ENCODE results near the gene TMEM40.
A peak's percentile ranks its signal among the peaks of the same experiment; 100 is the strongest.

TMEM40 gene

GRCh38 chr3:12729051-12729651 is 29.9 kb downstream of the TMEM40 start:
- WGBS (ENCODE audit: extremely low coverage, insufficient coverage, insufficient read length) = no CpG with 5 or more reads among the region's 7 CpGs
- no peak overlapping the region for H4K12ac ChIP-seq (ENCODE audit: low read depth, low read length)
- no peak overlapping the region for H3K9ac ChIP-seq (ENCODE audit: low read length)
- H3K4me1 ChIP-seq (ENCODE audit: control insufficient read depth in 1 of 2, insufficient read depth in 2 of 2, low read length in 2 of 2) = no peaks in the 10 kb centered on the region
- no peak overlapping the region for H2BK5ac ChIP-seq (ENCODE audit: low read depth, low read length, poor library complexity)
- no peak overlapping the region for H3K4me2 ChIP-seq (ENCODE audit: low read length)
- H4K8ac ChIP-seq (ENCODE audit: low read depth, low read length) = no peak overlapping the region
- no peaks in the 10 kb centered on the region for H3K79me1 ChIP-seq (ENCODE audit: low read length)
- H2BK120ac ChIP-seq (ENCODE audit: insufficient read depth, low read length, poor library complexity) = no peak overlapping the region
- H3K4ac ChIP-seq (ENCODE audit: low read depth, low read length) = no peak overlapping the region
- H4K91ac ChIP-seq (ENCODE audit: low read depth, low read length) = no peak overlapping the region
- H3K36me3 ChIP-seq (ENCODE audit: control insufficient read depth in 1 of 2, insufficient read depth in 2 of 2, low read length in 2 of 2) = no peaks in the 10 kb centered on the region
- H3K4me3 ChIP-seq (ENCODE audit: low read depth, low read length) = no peak overlapping the region
- H3K18ac ChIP-seq (ENCODE audit: low read length) = no peak overlapping the region
- H3K14ac ChIP-seq (ENCODE audit: low read length) = no peak overlapping the region
- peak overlapping the region; percentile 44 for H2AK5ac ChIP-seq (ENCODE audit: low read length)
- no peaks in the 10 kb centered on the region for H3K27me3 ChIP-seq (ENCODE audit: insufficient read depth, low read length)
- no peaks in the 10 kb centered on the region for H3K79me2 ChIP-seq (ENCODE audit: control insufficient read depth, insufficient read depth, low read length, poor library complexity)
- H3K27ac ChIP-seq (ENCODE audit: low read depth, low read length) = no peak overlapping the region
- H2BK12ac ChIP-seq (ENCODE audit: low read length) = no peak overlapping the region
- no peak overlapping the region for H3K23ac ChIP-seq (ENCODE audit: low read length)
- peaks cover 2% of the 10 kb centered on the region for H3K9me3 ChIP-seq (ENCODE audit: insufficient read depth, low read depth, low read length)
- no peak for DNase-seq
- no peak overlapping the region for H2AFZ ChIP-seq (ENCODE audit: insufficient read depth, low read length, poor library complexity)

GRCh38 chr3:12727937-12728336 is 31.1 kb downstream of the TMEM40 start:
- Histone ChIP-seq H3K79me1 (ENCODE audit: low read length) (no peaks in the 10 kb centered on the region), H2BK120ac (ENCODE audit: insufficient read depth, low read length, poor library complexity) (no peak overlapping the region), H2BK5ac (ENCODE audit: low read depth, low read length, poor library complexity) (no peak overlapping the region), H4K8ac (ENCODE audit: low read depth, low read length) (no peak overlapping the region), H4K12ac (ENCODE audit: low read depth, low read length) (no peak overlapping the region), H3K4me1 (ENCODE audit: control insufficient read depth in 1 of 2, insufficient read depth in 2 of 2, low read length in 2 of 2) (no peaks in the 10 kb centered on the region), H2AFZ (ENCODE audit: insufficient read depth, low read length, poor library complexity) (no peak overlapping the region), H4K91ac (ENCODE audit: low read depth, low read length) (no peak overlapping the region), H3K4me2 (ENCODE audit: low read length) (no peak overlapping the region), H3K18ac (ENCODE audit: low read length) (no peak overlapping the region), H3K9ac (ENCODE audit: low read length) (no peak overlapping the region), H3K27me3 (ENCODE audit: insufficient read depth, low read length) (no peaks in the 10 kb centered on the region), H3K36me3 (ENCODE audit: control insufficient read depth in 1 of 2, insufficient read depth in 2 of 2, low read length in 2 of 2) (no peaks in the 10 kb centered on the region), H3K9me3 (ENCODE audit: insufficient read depth, low read depth, low read length) (peaks cover 2% of the 10 kb centered on the region), H3K27ac (ENCODE audit: low read depth, low read length) (no peak overlapping the region), H2BK12ac (ENCODE audit: low read length) (no peak overlapping the region), H3K79me2 (ENCODE audit: control insufficient read depth, insufficient read depth, low read length, poor library complexity) (no peaks in the 10 kb centered on the region), H3K4ac (ENCODE audit: low read depth, low read length) (no peak overlapping the region), H2AK5ac (ENCODE audit: low read length) (no peak overlapping the region), H3K4me3 (ENCODE audit: low read depth, low read length) (no peak overlapping the region), H3K14ac (ENCODE audit: low read length) (no peak overlapping the region), H3K23ac (ENCODE audit: low read length) (no peak overlapping the region)
- no peak for DNase-seq
- no CpG with 5 or more reads among the region's 2 CpGs for WGBS (ENCODE audit: extremely low coverage, insufficient coverage, insufficient read length)

- Histone ChIP-seq H3K27me3 (ENCODE audit: insufficient read depth, low read length) (no peaks in the 10 kb centered on the region), H3K9ac (ENCODE audit: low read length) (no peak overlapping the region), H2BK120ac (ENCODE audit: insufficient read depth, low read length, poor library complexity) (no peak overlapping the region), H3K27ac (ENCODE audit: low read depth, low read length) (no peak overlapping the region), H3K4ac (ENCODE audit: low read depth, low read length) (no peak overlapping the region), H4K91ac (ENCODE audit: low read depth, low read length) (no peak overlapping the region), H3K9me3 (ENCODE audit: insufficient read depth, low read depth, low read length) (peaks cover 2% of the 10 kb centered on the region), H3K36me3 (ENCODE audit: control insufficient read depth in 1 of 2, insufficient read depth in 2 of 2, low read length in 2 of 2) (no peaks in the 10 kb centered on the region), H3K79me1 (ENCODE audit: low read length) (no peaks in the 10 kb centered on the region), H3K23ac (ENCODE audit: low read length) (no peak overlapping the region), H3K18ac (ENCODE audit: low read length) (no peak overlapping the region), H2AFZ (ENCODE audit: insufficient read depth, low read length, poor library complexity) (no peak overlapping the region), H3K4me1 (ENCODE audit: control insufficient read depth in 1 of 2, insufficient read depth in 2 of 2, low read length in 2 of 2) (no peaks in the 10 kb centered on the region), H3K4me2 (ENCODE audit: low read length) (no peak overlapping the region), H3K79me2 (ENCODE audit: control insufficient read depth, insufficient read depth, low read length, poor library complexity) (no peaks in the 10 kb centered on the region), H4K12ac (ENCODE audit: low read depth, low read length) (no peak overlapping the region), H2BK5ac (ENCODE audit: low read depth, low read length, poor library complexity) (no peak overlapping the region), H3K14ac (ENCODE audit: low read length) (no peak overlapping the region), H3K4me3 (ENCODE audit: low read depth, low read length) (no peak overlapping the region), H2AK5ac (ENCODE audit: low read length) (no peak overlapping the region), H4K8ac (ENCODE audit: low read depth, low read length) (no peak overlapping the region), H2BK12ac (ENCODE audit: low read length) (no peak overlapping the region)
- WGBS (ENCODE audit: extremely low coverage, insufficient coverage, insufficient read length) = no CpG with 5 or more reads among the region's 3 CpGs
- no peak for DNase-seq
These were observed 31.6 kb downstream of the TMEM40 start for GRCh38 chr3:12727481-12727880.

- Histone ChIP-seq H3K79me1 (ENCODE audit: low read length) (no peaks in the 10 kb centered on the region), H3K14ac (ENCODE audit: low read length) (no peak overlapping the region), H3K9ac (ENCODE audit: low read length) (no peak overlapping the region), H2BK12ac (ENCODE audit: low read length) (no peak overlapping the region), H2AFZ (ENCODE audit: insufficient read depth, low read length, poor library complexity) (no peak overlapping the region), H3K79me2 (ENCODE audit: control insufficient read depth, insufficient read depth, low read length, poor library complexity) (no peaks in the 10 kb centered on the region), H3K27me3 (ENCODE audit: insufficient read depth, low read length) (no peaks in the 10 kb centered on the region), H3K4me3 (ENCODE audit: low read depth, low read length) (no peak overlapping the region), H3K9me3 (ENCODE audit: insufficient read depth, low read depth, low read length) (peaks cover 4% of the 10 kb centered on the region), H2AK5ac (ENCODE audit: low read length) (no peak overlapping the region), H3K23ac (ENCODE audit: low read length) (no peak overlapping the region), H3K4me2 (ENCODE audit: low read length) (no peak overlapping the region), H3K27ac (ENCODE audit: low read depth, low read length) (no peak overlapping the region), H3K4me1 (ENCODE audit: control insufficient read depth in 1 of 2, insufficient read depth in 2 of 2, low read length in 2 of 2) (no peaks in the 10 kb centered on the region), H2BK5ac (ENCODE audit: low read depth, low read length, poor library complexity) (no peak overlapping the region), H4K12ac (ENCODE audit: low read depth, low read length) (no peak overlapping the region), H3K4ac (ENCODE audit: low read depth, low read length) (no peak overlapping the region), H3K18ac (ENCODE audit: low read length) (no peak overlapping the region), H3K36me3 (ENCODE audit: control insufficient read depth in 1 of 2, insufficient read depth in 2 of 2, low read length in 2 of 2) (no peaks in the 10 kb centered on the region), H4K91ac (ENCODE audit: low read depth, low read length) (no peak overlapping the region), H4K8ac (ENCODE audit: low read depth, low read length) (no peak overlapping the region), H2BK120ac (ENCODE audit: insufficient read depth, low read length, poor library complexity) (no peak overlapping the region)
- DNase-seq = no peak
- no CpG with 5 or more reads among the region's 1 CpG for WGBS (ENCODE audit: extremely low coverage, insufficient coverage, insufficient read length)
These were observed 33.6 kb downstream of the TMEM40 start for GRCh38 chr3:12725436-12725835.
